ENCODE data around the gene BAIAP2L1.
"Not testable (repeated sequence)": the region's sequence is repeated elsewhere in the genome, so short reads cannot be mapped to it uniquely, and the experiment has no call there.

BAIAP2L1 gene

GRCh38 chr7:98400542-98401340, at the start of gene BAIAP2L1:
Gene BAIAP2L1, minus strand, starts transcription at chr7:98401090. Its CDS starts 238 bp downstream, at chr7:98400852.
- DNase-seq (ENCODE audit: low spot score): peak; percentile 83

GRCh38 chr7:98448766-98449165, 47.9 kb upstream of the BAIAP2L1 start:
- DNase-seq (ENCODE audit: low spot score): no peak

DNA sequence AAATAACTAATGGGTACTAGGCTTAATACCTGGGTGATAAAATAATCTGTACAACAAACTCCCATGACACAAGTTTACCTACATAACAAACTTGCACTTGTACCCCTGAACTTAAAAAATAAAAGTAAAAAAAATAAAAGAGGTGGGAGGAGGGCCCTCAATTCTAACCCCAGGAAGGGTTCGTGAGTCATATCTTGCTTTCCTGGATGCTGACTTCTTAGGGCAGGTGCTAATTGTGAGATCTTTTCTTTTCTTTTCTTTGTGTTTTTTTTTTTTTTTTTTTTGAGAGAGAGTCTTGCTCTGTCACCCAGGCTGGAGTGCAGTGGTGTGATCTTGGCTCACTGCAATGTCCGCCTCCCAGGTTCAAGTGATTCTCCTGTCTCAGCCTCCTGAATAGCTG, 40.1 kb upstream of the BAIAP2L1 start:
- not testable (repeated sequence) for DNase-seq (ENCODE audit: low spot score)

DNA sequence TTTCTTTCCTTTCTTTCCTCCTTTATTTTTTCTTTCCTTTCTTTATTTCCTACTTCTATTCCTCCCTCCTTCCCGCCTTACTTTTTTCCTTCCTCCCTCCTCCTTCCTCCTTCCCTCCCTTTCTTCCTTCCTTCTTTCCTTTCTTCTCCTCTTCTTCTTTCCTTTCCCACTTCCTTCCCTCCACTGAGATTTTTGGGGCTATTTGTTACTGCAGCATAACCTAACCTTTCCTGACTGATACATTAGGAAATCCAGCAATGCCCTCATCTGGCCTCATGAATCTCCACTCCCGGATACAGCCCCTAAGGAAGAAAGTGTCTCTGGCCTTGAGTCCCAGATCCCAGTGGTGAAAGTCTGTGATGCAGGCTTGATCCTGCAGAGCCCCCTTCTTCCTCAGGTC, 38.6 kb upstream of the BAIAP2L1 start:
- no peak for DNase-seq (ENCODE audit: low spot score)

DNA sequence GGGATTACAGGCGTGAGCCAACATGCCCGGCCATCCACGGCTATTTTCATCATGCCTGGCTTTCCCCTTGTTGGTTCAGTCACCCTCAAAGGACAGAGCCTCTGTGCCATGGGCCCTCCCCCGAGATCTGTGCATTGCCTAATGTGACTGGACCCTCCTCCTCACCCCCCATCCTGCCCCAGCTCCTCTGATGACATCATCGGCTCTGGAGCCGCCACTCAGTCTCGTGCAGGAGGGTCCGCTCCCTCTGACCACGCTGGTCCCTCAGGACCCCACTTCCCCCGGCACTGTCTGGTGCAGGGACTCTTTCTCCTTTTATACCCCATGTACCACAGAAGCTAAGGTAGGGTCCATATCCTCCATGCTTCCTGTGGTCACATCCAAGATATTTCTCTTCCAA, 33.2 kb upstream of the BAIAP2L1 start:
- DNase-seq (ENCODE audit: low spot score): no peak

GRCh38 chr7:98429799-98430198, 28.9 kb upstream of the BAIAP2L1 start:
- no peak for DNase-seq (ENCODE audit: low spot score)

DNA sequence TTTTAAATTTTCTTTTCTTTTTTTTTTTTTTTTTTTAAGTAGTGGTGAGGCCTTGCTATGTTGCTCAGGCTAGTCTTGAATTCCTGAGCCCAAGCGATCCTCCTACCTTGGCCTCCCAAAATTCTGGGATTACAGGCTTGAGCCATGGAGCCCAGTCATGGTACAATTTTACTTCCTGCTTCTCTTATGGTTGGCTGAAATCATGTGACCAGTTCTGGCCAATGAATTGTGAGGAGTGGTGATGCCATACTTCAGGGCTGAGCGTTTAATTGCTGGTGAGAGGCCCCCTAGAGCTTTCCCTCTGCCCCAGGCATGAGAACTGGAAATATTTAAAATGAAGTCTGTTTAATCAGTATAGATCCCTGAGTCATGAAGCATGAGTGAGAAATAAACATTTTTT, 22.2 kb upstream of the BAIAP2L1 start:
- DNase-seq (ENCODE audit: low spot score): peak; percentile 24

GRCh38 chr7:98420966-98421612, 20.2 kb upstream of the BAIAP2L1 start:
- peak; percentile 35 for DNase-seq (ENCODE audit: low spot score)

- DNase-seq (ENCODE audit: low spot score): not testable (repeated sequence)
These were observed 19.1 kb upstream of the BAIAP2L1 start for GRCh38 chr7:98419988-98420387.

- not testable (repeated sequence) for DNase-seq (ENCODE audit: low spot score)
These were observed 18.4 kb upstream of the BAIAP2L1 start for GRCh38 chr7:98419316-98419691.

DNA sequence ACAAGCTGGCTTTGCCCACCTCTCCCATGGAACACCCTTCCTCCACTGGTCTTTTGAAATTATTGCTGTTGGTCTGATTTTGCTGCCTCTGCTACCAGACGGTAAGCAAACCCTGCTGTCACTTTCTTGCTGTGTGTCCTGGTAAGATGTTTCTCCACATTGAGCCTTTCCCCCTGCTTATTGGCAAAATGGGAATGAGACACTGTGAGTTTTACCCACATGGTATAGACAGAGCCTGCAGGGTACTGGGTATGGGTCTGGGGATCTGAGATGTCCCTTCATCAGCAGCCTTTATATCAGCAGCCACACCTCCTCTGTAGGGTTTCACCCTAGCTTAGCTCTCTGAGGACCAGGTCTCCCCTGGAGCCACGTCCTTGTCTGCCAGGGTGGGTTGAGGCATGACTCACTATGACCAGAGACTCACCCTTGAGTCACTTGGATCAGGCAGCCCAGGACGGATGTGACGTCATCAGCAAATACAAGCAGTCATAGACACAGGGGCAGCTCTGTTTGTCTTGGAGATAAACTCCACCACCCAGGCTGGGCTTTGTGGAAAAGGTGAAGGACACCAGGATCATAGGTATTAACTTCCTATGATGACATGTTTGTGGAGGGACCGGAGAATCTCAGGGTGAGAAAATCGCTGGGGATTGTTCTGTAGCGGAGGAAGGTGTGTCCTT, 17.9 kb upstream of the BAIAP2L1 start:
- DNase-seq (ENCODE audit: low spot score): peak; percentile 94

DNA sequence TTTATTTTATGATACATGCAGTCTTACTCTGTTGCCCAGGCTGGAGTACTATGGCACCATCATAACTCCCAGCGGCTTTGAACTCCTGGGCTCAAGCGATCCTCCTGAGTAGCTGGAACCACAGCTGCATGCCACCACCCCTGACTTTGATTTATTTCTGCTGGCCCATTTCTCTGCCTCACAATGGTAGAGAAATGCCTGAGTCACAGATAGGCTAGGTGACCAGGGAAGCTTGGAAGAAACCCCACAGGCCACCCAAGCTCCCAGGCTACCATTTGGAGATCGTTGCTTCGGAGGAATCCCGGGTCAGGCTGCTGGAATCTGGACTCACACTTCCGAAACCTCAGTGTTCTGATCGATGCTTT, 17.4 kb upstream of the BAIAP2L1 start:
- peak; percentile 34 for DNase-seq (ENCODE audit: low spot score)

GRCh38 chr7:98417604-98418270, 16.8 kb upstream of the BAIAP2L1 start:
- peak; percentile 41 for DNase-seq (ENCODE audit: low spot score)

GRCh38 chr7:98414205-98414900, 13.5 kb upstream of the BAIAP2L1 start:
- DNase-seq (ENCODE audit: low spot score): no peak

DNA sequence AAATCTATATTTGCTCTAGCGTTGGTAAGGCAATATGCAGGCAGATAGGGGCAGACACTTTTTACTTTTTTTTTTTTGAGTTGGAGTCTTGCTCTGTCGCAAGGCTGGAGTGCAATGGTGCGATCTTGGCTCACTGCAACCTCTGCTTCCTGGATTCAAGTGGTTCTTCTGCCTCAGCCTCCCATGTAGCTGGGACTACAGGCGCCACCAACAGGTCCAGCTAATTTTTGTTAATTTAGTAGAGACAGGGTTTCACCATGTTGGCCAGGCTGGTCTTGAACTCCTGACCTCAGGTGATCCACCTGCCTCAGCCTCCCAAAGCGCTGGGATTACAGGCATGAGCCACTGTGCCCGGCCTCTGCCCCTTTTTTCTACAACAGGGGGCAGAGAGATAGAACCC, 12.8 kb upstream of the BAIAP2L1 start:
- DNase-seq (ENCODE audit: low spot score): not testable (repeated sequence)

GRCh38 chr7:98409843-98410242, 9.0 kb upstream of the BAIAP2L1 start:
- DNase-seq (ENCODE audit: low spot score): no peak

DNA sequence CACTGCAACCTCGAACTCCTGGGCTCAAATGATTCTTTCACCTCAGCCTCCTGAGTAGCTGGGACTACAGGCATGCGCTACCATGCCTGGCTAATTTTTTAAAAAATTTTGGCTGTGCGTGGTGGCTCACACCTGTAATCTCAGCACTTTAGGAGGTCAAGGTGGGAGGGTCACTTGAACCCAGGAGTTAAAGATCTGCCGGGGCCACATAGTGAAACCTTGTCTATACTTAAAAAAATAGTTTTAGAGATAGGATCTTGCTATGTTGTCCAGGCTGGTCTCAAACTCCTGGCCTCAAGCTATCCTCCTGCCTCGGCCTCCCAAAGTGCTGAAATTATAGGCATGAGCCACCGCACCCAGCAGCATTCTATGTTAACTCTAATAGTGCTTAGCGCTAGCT, 7.3 kb upstream of the BAIAP2L1 start:
- DNase-seq (ENCODE audit: low spot score): not testable (repeated sequence)

DNA sequence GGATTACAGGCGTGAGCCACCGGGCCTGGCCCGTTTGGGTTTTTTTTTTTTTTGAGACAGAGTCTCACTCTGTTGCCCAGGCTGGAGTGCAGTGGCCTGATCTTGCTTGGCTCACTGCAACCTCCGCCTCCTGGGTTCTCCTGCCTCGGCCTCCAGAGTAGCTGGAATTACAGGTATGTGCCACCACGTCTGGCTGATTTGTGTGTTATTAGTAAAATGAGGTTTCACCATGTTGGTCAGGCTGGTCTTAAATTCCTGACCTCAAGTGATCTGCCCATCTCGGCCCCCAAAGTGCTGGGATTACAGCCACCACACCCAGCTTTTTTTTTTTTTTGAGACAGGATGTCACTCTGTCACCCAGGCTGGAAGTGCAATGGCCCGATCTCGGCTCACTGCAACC, 5.9 kb upstream of the BAIAP2L1 start:
- DNase-seq (ENCODE audit: low spot score): no peak

GRCh38 chr7:98404840-98405239, 4.0 kb upstream of the BAIAP2L1 start:
- DNase-seq (ENCODE audit: low spot score): no peak

- peak; percentile 36 for DNase-seq (ENCODE audit: low spot score)
These were observed 874 bp downstream of the BAIAP2L1 start for GRCh38 chr7:98399890-98400541.

GRCh38 chr7:98399462-98399861, 1.4 kb downstream of the BAIAP2L1 start:
- DNase-seq (ENCODE audit: low spot score): no peak
